NB4 (cell line): Measurements from ENCODE around the gene GLT1D1.

ENCODE experiments used
- TF ChIP-seq, protein P1 (sequence below): IDR thresholded peaks from one replicate; pipeline ENCODE4 v1.5.1; 2012; ENCODE audit warnings: low read depth, low read length
- TF ChIP-seq, protein P2 (sequence below): IDR thresholded peaks from 2 replicates; pipeline ENCODE4 v1.6.1; 2011; ENCODE audit warnings: low read depth, low read length

DNA sequence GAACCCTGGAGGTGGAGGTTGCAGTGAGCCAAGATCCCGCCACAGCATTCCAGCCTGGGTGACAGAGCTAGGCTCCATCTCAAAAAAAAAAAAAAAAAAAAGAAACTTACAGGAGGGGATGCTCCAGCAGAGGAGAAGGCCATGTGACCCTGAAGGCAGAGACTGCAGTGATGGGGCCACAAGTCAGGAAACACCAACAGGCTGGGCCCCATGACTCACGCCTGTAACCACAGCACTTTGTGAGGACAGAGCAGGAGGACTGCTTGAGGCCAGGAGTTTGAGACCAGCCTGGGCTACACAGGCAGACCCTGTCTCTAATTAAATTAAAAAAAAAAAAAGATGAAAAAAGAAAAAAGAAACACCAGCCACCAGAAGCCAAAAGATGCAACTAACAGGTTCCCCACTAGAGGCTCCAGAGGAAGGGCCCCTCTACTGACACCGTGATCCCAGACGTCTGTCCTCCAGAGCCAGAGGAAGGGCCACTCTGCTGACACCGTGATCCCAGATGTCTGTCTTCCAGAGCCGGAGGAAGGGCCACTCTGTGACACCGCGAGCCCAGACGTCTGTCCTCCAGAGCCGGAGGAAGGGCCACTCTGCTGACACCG is 9.1 kb upstream of the GLT1D1 start:
- TF ChIP-seq, protein P1, sequence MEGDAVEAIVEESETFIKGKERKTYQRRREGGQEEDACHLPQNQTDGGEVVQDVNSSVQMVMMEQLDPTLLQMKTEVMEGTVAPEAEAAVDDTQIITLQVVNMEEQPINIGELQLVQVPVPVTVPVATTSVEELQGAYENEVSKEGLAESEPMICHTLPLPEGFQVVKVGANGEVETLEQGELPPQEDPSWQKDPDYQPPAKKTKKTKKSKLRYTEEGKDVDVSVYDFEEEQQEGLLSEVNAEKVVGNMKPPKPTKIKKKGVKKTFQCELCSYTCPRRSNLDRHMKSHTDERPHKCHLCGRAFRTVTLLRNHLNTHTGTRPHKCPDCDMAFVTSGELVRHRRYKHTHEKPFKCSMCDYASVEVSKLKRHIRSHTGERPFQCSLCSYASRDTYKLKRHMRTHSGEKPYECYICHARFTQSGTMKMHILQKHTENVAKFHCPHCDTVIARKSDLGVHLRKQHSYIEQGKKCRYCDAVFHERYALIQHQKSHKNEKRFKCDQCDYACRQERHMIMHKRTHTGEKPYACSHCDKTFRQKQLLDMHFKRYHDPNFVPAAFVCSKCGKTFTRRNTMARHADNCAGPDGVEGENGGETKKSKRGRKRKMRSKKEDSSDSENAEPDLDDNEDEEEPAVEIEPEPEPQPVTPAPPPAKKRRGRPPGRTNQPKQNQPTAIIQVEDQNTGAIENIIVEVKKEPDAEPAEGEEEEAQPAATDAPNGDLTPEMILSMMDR: peak; percentile 12
- TF ChIP-seq, protein P2, sequence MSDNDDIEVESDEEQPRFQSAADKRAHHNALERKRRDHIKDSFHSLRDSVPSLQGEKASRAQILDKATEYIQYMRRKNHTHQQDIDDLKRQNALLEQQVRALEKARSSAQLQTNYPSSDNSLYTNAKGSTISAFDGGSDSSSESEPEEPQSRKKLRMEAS: peak; percentile 43; the same call in 1 of the 2 replicates
